Left ventricle myocardium superior (tissue), 1 donor: Measurements from ENCODE around the gene CYP11A1. TPM values are rescaled to one million over a fixed set of nuclear protein-coding genes. Genes with fewer than 3 reads are reported as not detected.
A peak's percentile ranks its signal among the peaks of the same experiment; 100 is the strongest.

Experiments
- ATAC-seq: fragments of 200-7000 bp; cut with Tn5 transposase; one replicate; pipeline ENCODE4 v1.9.1; 2020; ENCODE audit warnings: mild to moderate bottlenecking, moderate library complexity
- DNase-seq: peaks from one replicate; pipeline ENCODE4 v3.0.0-alpha.2; 2020
- intact Hi-C: fragments of 100-400 bp; cut with micrococcal nuclease; formaldehyde crosslinking; loops from one replicate; pipeline ENCODE4 v1.11.0; 2022
- total RNA-seq: library from RNA; stranded (reverse); fragmentation: NEBNext Ultra II Directional; extraction: Animal tissue kit (Norgen Biotek cat#: 25700); gene quantifications from one replicate; pipeline ENCODE4 v1.2.1, GENCODE V29; 2021
- donor health status: DM: no; HTN: yes; CAD: no; lungs with severe emphysema.

Gene CYP11A1
- total RNA-seq, 1 donor from 2014 or later, result 0.55 TPM

- ATAC-seq, result peak; percentile 38
- intact Hi-C loops, result no loop called here
- DNase-seq, result peak; percentile 34
Measured at GRCh38 chr15:74402873-74403587, 35.6 kb upstream of the CYP11A1 start.

GRCh38 chr15:74402337-74402841, 34.9 kb upstream of the CYP11A1 start:
- DNase-seq (no peak), ATAC-seq (no peak)
- intact Hi-C loops, result no loop called here

GRCh38 chr15:74400915-74401757, 33.7 kb upstream of the CYP11A1 start:
- DNase-seq (no peak), ATAC-seq (no peak)
- intact Hi-C loops, result no loop called here

DNA sequence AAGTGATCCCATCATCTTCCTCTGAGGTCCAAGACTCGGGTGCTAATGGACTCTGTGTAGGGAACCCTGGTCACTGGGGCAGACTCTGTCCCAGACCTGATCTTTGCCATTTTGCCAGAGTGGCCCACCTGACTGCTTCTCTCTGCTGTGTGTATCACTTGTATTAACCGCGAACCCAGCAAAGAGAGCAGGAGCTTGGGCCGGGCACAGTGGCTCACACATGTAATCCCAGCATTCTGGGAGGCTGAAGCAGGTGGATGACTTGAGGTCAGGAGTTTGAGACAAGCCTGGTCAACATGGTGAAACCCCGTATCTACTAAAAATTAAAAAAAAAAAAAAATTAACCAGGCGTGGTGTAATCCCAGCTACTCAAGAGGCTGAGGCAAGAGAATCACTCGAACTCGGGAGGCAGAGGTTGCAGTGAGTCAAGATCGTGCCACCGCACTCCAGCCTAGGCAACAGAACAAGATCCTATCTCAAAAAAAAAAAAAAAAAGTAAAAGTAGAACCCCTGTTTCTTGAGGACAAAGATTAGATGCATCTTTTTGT, 32.9 kb upstream of the CYP11A1 start:
- intact Hi-C loops, result no loop called here
- no peak for DNase-seq
- no peak for ATAC-seq

DNA sequence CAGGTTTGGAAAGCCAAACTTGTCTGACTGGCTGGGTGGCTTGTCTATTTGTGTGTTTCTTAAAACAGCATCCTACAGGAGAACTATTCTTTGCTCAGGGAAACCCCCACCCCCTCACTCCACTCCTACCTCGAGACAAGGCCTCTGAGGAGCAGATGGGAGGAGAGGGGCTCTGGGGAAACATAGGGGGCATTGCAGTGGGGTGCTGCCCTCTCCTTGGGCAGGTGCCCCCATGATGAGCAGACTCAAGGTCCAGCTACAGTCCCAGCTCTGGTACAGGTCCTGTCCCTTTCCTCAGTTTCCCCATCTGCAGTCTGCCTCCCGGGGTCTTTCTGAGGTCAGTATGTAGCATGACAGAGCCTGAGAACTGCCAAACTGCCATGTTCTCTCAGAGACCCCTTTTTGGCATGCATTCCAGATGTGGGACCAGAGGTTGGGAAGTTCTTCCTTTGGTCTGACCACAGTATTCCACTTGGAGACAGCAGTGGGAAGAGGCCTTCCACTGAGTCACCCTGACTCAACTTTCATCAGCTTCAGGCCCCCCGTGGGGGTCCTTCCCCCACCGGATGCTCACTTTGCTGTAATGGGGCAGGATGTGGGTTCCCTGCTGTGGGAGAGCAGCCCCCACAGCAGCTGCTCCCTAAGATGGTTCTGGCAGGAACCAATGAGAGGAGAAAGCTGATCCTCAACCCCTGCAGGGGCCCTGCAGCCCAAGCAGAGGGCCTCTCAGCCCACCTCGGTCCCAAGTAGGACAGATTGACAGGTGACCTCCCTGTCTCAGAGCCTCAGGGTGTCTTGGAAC, 32.3 kb upstream of the CYP11A1 start:
- intact Hi-C loops, result no loop called here
- ATAC-seq, result no peak
- DNase-seq, result no peak

GRCh38 chr15:74399100-74399499, 31.7 kb upstream of the CYP11A1 start:
- ATAC-seq (no peak), DNase-seq (no peak)
- intact Hi-C loops, result no loop called here

- ATAC-seq, result no peak
- intact Hi-C loops, result no loop called here
- DNase-seq, result no peak
Measured at GRCh38 chr15:74398183-74398582, 30.7 kb upstream of the CYP11A1 start.

GRCh38 chr15:74397239-74398068, 30.0 kb upstream of the CYP11A1 start:
- no peak for DNase-seq
- ATAC-seq, result no peak
- intact Hi-C loops, result no loop called here

DNA sequence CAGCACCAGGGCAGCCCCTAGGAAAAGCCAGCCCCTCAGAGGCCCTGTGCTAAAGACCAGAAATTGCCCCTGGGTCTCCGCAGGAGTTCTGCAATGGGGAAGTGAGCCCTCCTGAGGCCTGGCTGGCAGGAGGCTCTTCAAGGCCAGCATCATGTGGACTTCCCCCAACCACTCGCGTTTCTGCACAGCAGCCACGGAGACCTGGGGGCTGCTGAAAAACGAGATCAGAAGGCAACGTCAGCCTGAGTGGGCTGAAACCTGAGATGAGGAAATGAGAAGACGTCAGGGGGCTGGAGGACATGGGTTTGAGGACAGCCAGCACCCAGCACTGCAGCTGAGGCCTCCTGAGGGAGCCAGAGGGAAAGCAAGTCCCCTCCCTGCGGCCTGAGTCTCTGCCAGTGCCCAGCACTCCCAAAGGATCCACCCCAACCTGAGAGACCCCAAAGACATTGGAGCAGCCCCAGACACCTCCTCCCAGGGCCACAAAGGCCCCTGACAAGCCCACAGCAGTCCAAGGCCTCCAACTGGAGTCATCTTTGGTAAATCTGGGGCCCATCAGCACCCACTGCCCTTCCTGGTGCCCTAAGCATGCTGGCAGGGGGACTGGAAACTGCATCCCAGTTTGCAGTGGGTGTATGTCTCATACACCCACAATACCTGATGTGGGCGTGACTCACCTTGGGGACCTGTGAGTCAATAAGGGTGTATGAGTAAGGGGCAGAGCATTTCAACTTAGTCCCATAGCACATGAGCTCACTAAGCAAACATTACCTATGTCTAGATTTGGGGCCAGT, 29.2 kb upstream of the CYP11A1 start:
- intact Hi-C loops, result no loop called here
- DNase-seq, result no peak
- ATAC-seq, result no peak

GRCh38 chr15:74396146-74396438, 28.6 kb upstream of the CYP11A1 start:
- intact Hi-C loops, result no loop called here
- DNase-seq (no peak), ATAC-seq (no peak)

GRCh38 chr15:74395319-74396145, 28.1 kb upstream of the CYP11A1 start:
- DNase-seq (no peak), ATAC-seq (no peak)
- intact Hi-C loops, result no loop called here

- DNase-seq (no peak), ATAC-seq (no peak)
- intact Hi-C loops, result no loop called here
Measured at GRCh38 chr15:74394090-74394846, 26.8 kb upstream of the CYP11A1 start.

DNA sequence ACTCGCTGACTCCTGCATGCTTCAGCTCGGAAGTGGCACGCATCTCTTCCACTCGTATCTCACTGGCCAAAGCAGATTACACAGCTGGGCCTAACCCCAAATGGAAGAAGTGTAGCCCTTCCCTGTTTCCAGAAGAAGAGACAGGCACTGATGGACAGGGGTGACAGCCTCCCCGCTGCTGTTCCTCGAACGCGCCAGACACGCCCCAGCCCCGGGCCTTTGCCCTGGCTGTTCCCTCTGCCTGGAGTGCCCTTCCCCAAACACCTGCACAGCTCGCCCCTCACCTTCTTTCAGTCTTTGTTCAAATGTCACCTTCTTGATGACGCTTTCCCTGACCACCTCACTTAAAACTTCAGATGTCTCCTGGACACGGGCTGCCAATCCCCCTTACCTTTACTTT, 26.0 kb upstream of the CYP11A1 start:
- intact Hi-C loops, result no loop called here
- DNase-seq, result no peak
- ATAC-seq, result no peak

GRCh38 chr15:74392902-74393301, 25.5 kb upstream of the CYP11A1 start:
- intact Hi-C loops, result no loop called here
- no peak for ATAC-seq

DNA sequence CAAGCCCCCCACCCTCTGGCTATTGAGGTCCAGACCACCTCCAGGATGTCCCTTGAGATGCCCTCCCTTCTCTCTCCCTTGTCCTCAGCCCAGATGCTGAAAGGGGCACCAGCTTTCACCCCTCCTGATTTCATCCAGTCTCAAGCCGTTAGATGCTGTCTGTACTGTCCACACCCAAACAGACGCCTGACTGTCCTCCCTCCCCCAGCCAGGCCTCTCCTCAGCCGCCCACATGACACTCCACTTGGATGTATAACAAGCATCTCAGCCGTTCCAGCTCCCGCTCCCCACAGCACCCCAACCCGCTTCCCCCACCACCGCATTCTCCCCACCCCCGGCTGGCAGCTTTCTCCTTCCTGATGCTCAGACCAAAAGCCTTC, 25.0 kb upstream of the CYP11A1 start:
- no peak for ATAC-seq
- no peak for DNase-seq
- intact Hi-C loops, result no loop called here

More at GRCh38 chr15:74392902-74393301, 25.5 kb upstream of the CYP11A1 start:
- no peak for DNase-seq
